Smooth muscle cell (in vitro differentiated cells): ENCODE measurements around the gene PIK3C2G. TPM values are rescaled to one million over a fixed set of nuclear protein-coding genes. Genes with fewer than 3 reads are reported as not detected.

Experiments
- DNase-seq: peaks from one replicate; lab custom pipeline; 2025; ENCODE audit not compliant: unreplicated experiment; lab: John Stamatoyannopoulos, UW
- H2AFZ ChIP-seq: fragments of 200-600 bp; sonication (generic); 2 replicates; pipeline ENCODE4 v1.6.0; 2016; ENCODE audit warnings: antibody characterized with exemption, low read depth, mild to moderate bottlenecking
- H3F3A ChIP-seq: fragments of 200-600 bp; sonication (generic); 2 replicates; pipeline ENCODE4 v1.6.0; 2017; ENCODE audit warnings: antibody characterized with exemption, low read depth
- H3K27ac ChIP-seq: fragments of 200-600 bp; sonication (generic); 2 replicates; pipeline ENCODE4 v1.5.1; 2016; ENCODE audit warnings: low read depth, mild to moderate bottlenecking
- H3K27me3 ChIP-seq: fragments of 200-600 bp; sonication (generic); 2 replicates; pipeline ENCODE4 v1.6.1; 2016; ENCODE audit warnings: low read depth, mild to moderate bottlenecking
- H3K36me3 ChIP-seq: fragments of 200-600 bp; sonication (generic); 2 replicates; pipeline ENCODE4 v1.5.1; 2016; ENCODE audit warnings: low read depth
- H3K4me1 ChIP-seq: fragments of 200-600 bp; sonication (generic); 2 replicates; pipeline ENCODE4 v1.5.1; 2016; ENCODE audit warnings: low read depth
- H3K4me2 ChIP-seq: fragments of 200-600 bp; sonication (generic); 2 replicates; pipeline ENCODE4 v1.6.0; 2016; ENCODE audit warnings: mild to moderate bottlenecking
- H3K4me3 ChIP-seq: fragments of 200-600 bp; sonication (generic); 2 replicates; pipeline ENCODE4 v1.5.1; 2016; ENCODE audit warnings: mild to moderate bottlenecking
- H3K79me2 ChIP-seq: fragments of 200-600 bp; sonication (generic); 2 replicates; pipeline ENCODE4 v1.6.0; 2016; ENCODE audit warnings: low read depth, mild to moderate bottlenecking
- H3K9ac ChIP-seq: fragments of 200-600 bp; sonication (generic); 2 replicates; pipeline ENCODE4 v1.6.0; 2016; ENCODE audit warnings: low read depth
- H3K9me3 ChIP-seq: fragments of 200-600 bp; sonication (generic); replicated peaks from 2 replicates; pipeline ENCODE4 v1.5.1; 2016; ENCODE audit warnings: low read depth
- H4K20me1 ChIP-seq: fragments of 200-600 bp; sonication (generic); 2 replicates; pipeline ENCODE4 v1.6.0; 2016; ENCODE audit warnings: low read depth
- WGBS: methylation state at CpG from one replicate; pipeline ENCODE4 v1.1.7; 2016; ENCODE audit warnings: low lambda C conversion rate; 5-methylcytosine and 5-hydroxymethylcytosine counted together
- polyA plus RNA-seq: library from polyadenylated mRNA; unstranded; fragments of >200 nt; fragmentation: Nextera tagmentation; extraction: Ambion mirVana; gene quantifications from 2 replicates; pipeline ENCODE4 v1.2.1, GENCODE V29; 2016
- total RNA-seq: library from RNA; depleted of rRNA; stranded (reverse); fragments of >200 nt; gene quantifications from 2 replicates; pipeline ENCODE4 v1.2.3, GENCODE V29; 2014
- TF ChIP-seq, protein P1 (sequence below): fragments of 200-600 bp; sonication (generic); IDR thresholded peaks from 2 replicates; pipeline ENCODE4 v1.5.1; 2017; ENCODE audit warnings: borderline replicate concordance, mild to moderate bottlenecking, antibody characterized with exemption; ENCODE audit not compliant: insufficient read depth, poor library complexity, severe bottlenecking

The PIK3C2G gene
- total and polyA plus RNA-seq, 2 experiments from 2014 or later = 0.63 TPM; not detected in 1

DNA sequence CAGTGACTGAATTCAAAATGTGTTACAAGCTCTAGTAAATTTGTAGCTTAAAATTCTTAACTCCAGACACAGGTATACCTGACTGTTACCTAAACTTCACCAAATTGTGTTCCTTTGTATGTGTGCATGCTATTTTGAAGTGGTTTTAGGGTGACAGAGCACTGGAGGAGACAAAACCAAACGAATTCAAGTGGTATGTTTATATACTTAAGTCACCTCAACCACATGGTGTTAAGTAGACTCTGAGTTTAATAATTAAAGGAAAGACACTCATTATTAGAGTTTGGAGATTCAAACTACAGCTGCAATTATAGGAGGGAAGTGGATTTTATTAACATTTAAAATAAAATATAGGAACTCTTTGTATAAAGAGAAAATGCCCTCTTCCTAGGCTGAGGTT, 392.1 kb downstream of the PIK3C2G start:
- no peak overlapping the region for H3K9ac ChIP-seq
- 65% methylated on average over 1 of the region's 1 CpG for WGBS
- TF ChIP-seq, protein P1, sequence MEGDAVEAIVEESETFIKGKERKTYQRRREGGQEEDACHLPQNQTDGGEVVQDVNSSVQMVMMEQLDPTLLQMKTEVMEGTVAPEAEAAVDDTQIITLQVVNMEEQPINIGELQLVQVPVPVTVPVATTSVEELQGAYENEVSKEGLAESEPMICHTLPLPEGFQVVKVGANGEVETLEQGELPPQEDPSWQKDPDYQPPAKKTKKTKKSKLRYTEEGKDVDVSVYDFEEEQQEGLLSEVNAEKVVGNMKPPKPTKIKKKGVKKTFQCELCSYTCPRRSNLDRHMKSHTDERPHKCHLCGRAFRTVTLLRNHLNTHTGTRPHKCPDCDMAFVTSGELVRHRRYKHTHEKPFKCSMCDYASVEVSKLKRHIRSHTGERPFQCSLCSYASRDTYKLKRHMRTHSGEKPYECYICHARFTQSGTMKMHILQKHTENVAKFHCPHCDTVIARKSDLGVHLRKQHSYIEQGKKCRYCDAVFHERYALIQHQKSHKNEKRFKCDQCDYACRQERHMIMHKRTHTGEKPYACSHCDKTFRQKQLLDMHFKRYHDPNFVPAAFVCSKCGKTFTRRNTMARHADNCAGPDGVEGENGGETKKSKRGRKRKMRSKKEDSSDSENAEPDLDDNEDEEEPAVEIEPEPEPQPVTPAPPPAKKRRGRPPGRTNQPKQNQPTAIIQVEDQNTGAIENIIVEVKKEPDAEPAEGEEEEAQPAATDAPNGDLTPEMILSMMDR = no peak
- H3K9me3 ChIP-seq = no peaks in the 10 kb centered on the region
- no peak overlapping the region for H3K4me3 ChIP-seq
- H2AFZ ChIP-seq = no peak overlapping the region
- H4K20me1 ChIP-seq = no peaks in the 10 kb centered on the region
- no peaks in the 10 kb centered on the region for H3K4me1 ChIP-seq
- no peaks in the 10 kb centered on the region for H3K79me2 ChIP-seq
- H3K27me3 ChIP-seq = no peaks in the 10 kb centered on the region
- no peaks in the 10 kb centered on the region for H3F3A ChIP-seq
- H3K27ac ChIP-seq = no peak overlapping the region
- no peaks in the 10 kb centered on the region for H3K36me3 ChIP-seq
- no peak overlapping the region for H3K4me2 ChIP-seq
- no peak for DNase-seq

DNA sequence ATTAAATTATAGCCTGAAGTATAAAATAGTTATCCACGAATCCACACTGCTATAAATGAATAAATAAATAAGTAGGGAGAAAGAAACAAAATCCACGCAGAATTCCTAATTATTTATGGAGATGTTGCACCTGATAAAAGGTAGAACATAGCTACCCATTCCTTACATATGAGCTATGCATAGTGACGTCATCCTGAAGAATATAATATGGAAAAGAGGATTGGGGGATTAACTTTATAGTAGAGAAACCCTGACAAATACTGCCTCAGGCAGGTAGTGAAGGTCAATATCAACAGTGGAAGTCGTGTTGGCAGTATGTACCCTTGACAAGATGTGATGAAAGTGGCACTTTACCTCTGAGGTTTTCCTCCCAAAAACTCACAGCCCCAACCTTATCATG, 394.0 kb downstream of the PIK3C2G start:
- DNase-seq = no peak
- WGBS = 86% methylated on average over 4 of the region's 4 CpGs
- no peaks in the 10 kb centered on the region for H3K36me3 ChIP-seq
- H3K79me2 ChIP-seq = no peaks in the 10 kb centered on the region
- TF ChIP-seq, protein P1 = no peak
- H3K27me3 ChIP-seq = no peaks in the 10 kb centered on the region
- no peak overlapping the region for H3K4me3 ChIP-seq
- H4K20me1 ChIP-seq = no peaks in the 10 kb centered on the region
- H3K4me1 ChIP-seq = no peaks in the 10 kb centered on the region
- no peak overlapping the region for H3K4me2 ChIP-seq
- H3F3A ChIP-seq = no peaks in the 10 kb centered on the region
- H2AFZ ChIP-seq = no peak overlapping the region
- H3K9ac ChIP-seq = no peak overlapping the region
- no peaks in the 10 kb centered on the region for H3K9me3 ChIP-seq
- no peak overlapping the region for H3K27ac ChIP-seq

DNA sequence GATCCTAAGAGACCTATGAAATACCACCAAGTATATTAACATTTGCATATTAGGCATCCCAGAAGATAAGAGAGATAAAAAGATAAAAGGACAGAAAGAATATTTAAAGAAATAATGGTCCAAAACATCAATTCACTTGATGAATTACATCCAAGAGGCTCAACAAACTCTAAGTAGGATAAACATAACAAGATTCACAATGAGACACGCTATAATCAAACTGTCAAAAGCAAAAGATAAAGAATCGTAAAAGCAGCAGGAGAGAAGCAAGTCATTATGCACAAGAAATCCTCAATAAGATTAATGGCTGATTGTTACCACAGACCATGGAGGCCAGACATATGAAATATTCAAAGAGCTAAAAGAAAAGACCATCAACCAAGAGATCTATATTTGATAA, 396.9 kb downstream of the PIK3C2G start:
- H3K4me3 ChIP-seq = no peak overlapping the region
- H3K36me3 ChIP-seq = no peaks in the 10 kb centered on the region
- no peak overlapping the region for H3K27ac ChIP-seq
- no peak overlapping the region for H2AFZ ChIP-seq
- no peak overlapping the region for H3K9ac ChIP-seq
- H3F3A ChIP-seq = no peaks in the 10 kb centered on the region
- H3K4me2 ChIP-seq = no peak overlapping the region
- 76% methylated on average over 2 of the region's 2 CpGs for WGBS
- H3K9me3 ChIP-seq = peaks cover 3% of the 10 kb centered on the region
- TF ChIP-seq, protein P1 = no peak
- no peak for DNase-seq
- H3K4me1 ChIP-seq = no peaks in the 10 kb centered on the region
- H3K79me2 ChIP-seq = no peaks in the 10 kb centered on the region
- no peaks in the 10 kb centered on the region for H4K20me1 ChIP-seq
- no peaks in the 10 kb centered on the region for H3K27me3 ChIP-seq

DNA sequence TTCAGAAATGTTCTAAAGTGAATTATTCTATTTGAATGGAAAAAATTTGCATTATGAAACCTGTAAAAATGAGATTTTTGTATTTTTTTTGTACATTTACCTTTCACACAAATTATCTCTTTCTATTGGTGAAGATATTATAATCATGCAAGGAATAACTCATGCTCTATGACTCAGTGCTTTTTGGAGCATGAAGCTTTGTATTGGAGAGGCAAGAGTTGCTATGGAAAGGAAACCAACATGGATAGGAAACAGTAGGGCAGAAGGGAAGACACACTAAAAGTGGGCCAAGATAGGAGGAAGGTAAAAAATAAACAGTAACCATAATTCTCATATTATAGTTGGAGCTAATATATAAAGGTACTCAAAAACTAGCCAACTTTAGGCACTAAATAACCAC, 397.5 kb downstream of the PIK3C2G start:
- H3K4me3 ChIP-seq = no peak overlapping the region
- H3K27ac ChIP-seq = no peak overlapping the region
- no peak for DNase-seq
- no peaks in the 10 kb centered on the region for H3K4me1 ChIP-seq
- no peaks in the 10 kb centered on the region for H3F3A ChIP-seq
- TF ChIP-seq, protein P1 = no peak
- no peaks in the 10 kb centered on the region for H3K27me3 ChIP-seq
- no peak overlapping the region for H3K4me2 ChIP-seq
- no peak overlapping the region for H3K9ac ChIP-seq
- H3K36me3 ChIP-seq = no peaks in the 10 kb centered on the region
- H2AFZ ChIP-seq = no peak overlapping the region
- no peaks in the 10 kb centered on the region for H3K79me2 ChIP-seq
- peaks cover 3% of the 10 kb centered on the region for H3K9me3 ChIP-seq
- no peaks in the 10 kb centered on the region for H4K20me1 ChIP-seq
